HCT116 (cell line): ENCODE data around the gene SLC38A8. TPM values are rescaled to one million over a fixed set of nuclear protein-coding genes. Genes with fewer than 3 reads are reported as not detected.

Experiments used
- ATAC-seq: fragments of 200-7000 bp; cut with Tn5 transposase; 2 replicates; pipeline ENCODE4 v1.9.1; 2020; ENCODE audit warnings: mild to moderate bottlenecking, moderate library complexity
- BruUV-seq: library from RNA; stranded (reverse); fragments of 400-500 nt; replicated peaks from 2 replicates; lab custom pipeline; 2021; lab: Mats Ljungman, UMichigan
- CTCF ChIA-PET: fragments of 300-600 bp; sonication (Branson Sonifier 250); formaldehyde crosslinking; loops from one replicate; lab custom pipeline; 2021; ENCODE audit warnings: antibody characterized with exemption; lab: Charles Lee
- POLR2A ChIA-PET: fragments of 300-600, 350-600 bp; sonication (Branson Sonifier 250); formaldehyde crosslinking; loops from one replicate; lab custom pipeline; 2021; ENCODE audit warnings: antibody characterized with exemption; lab: Charles Lee
- RAD21 ChIA-PET, 2 experiments: fragments of 300-600 bp; sonication (Branson Sonifier 250); formaldehyde crosslinking; loops; one replicate each; lab custom pipeline; 2023; ENCODE audit warnings: low total read pairs in 2 of 2; ENCODE audit not compliant: uncharacterized antibody in 2 of 2, unreplicated experiment in 2 of 2, low non-redundant PET in 1 of 2; lab: Charles Lee
- DNase-seq: peaks from one replicate; pipeline ENCODE4 v3.0.0-alpha.2; 2010; ENCODE audit warnings: low read depth, low spot score
- H2AFZ ChIP-seq: fragments of 200-600 bp; shearing (Covaris generic), sonication (generic); 2 replicates; pipeline ENCODE4 v1.6.1; 2017; ENCODE audit warnings: low read depth, mixed run types, mixed read lengths, antibody characterized with exemption, low read length; ENCODE audit not compliant: poor library complexity, severe bottlenecking
- H3K27ac ChIP-seq: 2 replicates; pipeline ENCODE4 v1.5.1; 2012; ENCODE audit warnings: low read depth, low read length
- H3K27me3 ChIP-seq: fragments of 200-600 bp; sonication (generic); 2 replicates; pipeline ENCODE4 v1.6.1; 2016; ENCODE audit warnings: mixed run types, low read length, mixed read lengths; ENCODE audit not compliant: insufficient read depth
- H3K36me3 ChIP-seq, 2 experiments: fragments of 200-500 bp in 1 of 2; fragments of 200-600 bp in 1 of 2; sonication (Bioruptor generic) in 1 of 2; sonication (generic) in 1 of 2; 2 replicates each; pipeline versions ENCODE4 v1.5.1 to v1.6.1; 2014 to 2016; ENCODE audit warnings: low read length in 2 of 2, inconsistent platforms in 1 of 2, mixed read lengths in 1 of 2, mixed run types in 1 of 2; ENCODE audit not compliant: insufficient read depth in 2 of 2, control insufficient read depth in 1 of 2
- H3K4me1 ChIP-seq, 2 experiments: fragments of 200-600 bp in 1 of 2; sonication (generic) in 1 of 2; 2 replicates each; pipeline versions ENCODE4 v1.5.1 to v1.6.1; 2012 to 2017; ENCODE audit warnings: low read length in 2 of 2, inconsistent platforms in 1 of 2, mild to moderate bottlenecking in 1 of 2, mixed read lengths in 1 of 2, mixed run types in 1 of 2, moderate library complexity in 1 of 2; ENCODE audit not compliant: insufficient read depth in 2 of 2, control insufficient read depth in 1 of 2
- H3K4me2 ChIP-seq: fragments of 200-600 bp; sonication (generic); 2 replicates; pipeline ENCODE4 v1.6.1; 2017; ENCODE audit warnings: mixed run types, low read length, mixed read lengths
- H3K4me3 ChIP-seq, 2 experiments: fragments of 200-600 bp in 1 of 2; sonication (generic) in 1 of 2; replicated peaks in 1 of 2; 2 replicates each; pipeline ENCODE4 v1.5.1; 2011 to 2016; ENCODE audit warnings: low read length in 2 of 2, control low read depth in 1 of 2, low read depth in 1 of 2, mild to moderate bottlenecking in 1 of 2, mixed read lengths in 1 of 2, mixed run types in 1 of 2
- H3K79me2 ChIP-seq: fragments of 200-600 bp; sonication (generic); 2 replicates; pipeline ENCODE4 v1.6.1; 2017; ENCODE audit warnings: mild to moderate bottlenecking, mixed run types, low read length, moderate library complexity, mixed read lengths; ENCODE audit not compliant: insufficient read depth
- H3K9ac ChIP-seq: fragments of 200-600 bp; sonication (generic); 2 replicates; pipeline ENCODE4 v1.6.1; 2016; ENCODE audit warnings: low read length, mixed read lengths
- H3K9me2 ChIP-seq: fragments of 200-600 bp; sonication (generic), shearing (Covaris generic); 2 replicates; pipeline ENCODE4 v1.6.1; 2017; ENCODE audit warnings: mixed run types, mild to moderate bottlenecking, moderate library complexity; ENCODE audit not compliant: insufficient read depth
- H3K9me3 ChIP-seq, 2 experiments: fragments of 200-500 bp in 1 of 2; fragments of 200-600 bp in 1 of 2; sonication (Bioruptor generic) in 1 of 2; sonication (generic) in 1 of 2; 2 replicates each; pipeline ENCODE4 v1.6.1; 2014 to 2017; ENCODE audit warnings: low read length in 2 of 2, mixed read lengths in 2 of 2, inconsistent platforms in 1 of 2, low read depth in 1 of 2, mild to moderate bottlenecking in 1 of 2, mixed run types in 1 of 2, moderate library complexity in 1 of 2; ENCODE audit not compliant: control insufficient read depth in 1 of 2, insufficient read depth in 1 of 2
- H4K20me1 ChIP-seq: fragments of 200-600 bp; sonication (generic), shearing (Covaris generic); 2 replicates; pipeline ENCODE4 v1.6.1; 2017; ENCODE audit warnings: mixed run types, mild to moderate bottlenecking, moderate library complexity; ENCODE audit not compliant: insufficient read depth
- ATF3 ChIP-seq: IDR thresholded peaks from 2 replicates; pipeline ENCODE4 v1.6.1; 2012
- CBX3 ChIP-seq: IDR thresholded peaks from 2 replicates; pipeline ENCODE4 v1.6.1; 2012; ENCODE audit warnings: low read depth
- EZH2phosphoT487 ChIP-seq: fragments of 200-600 bp; IDR thresholded peaks from 2 replicates; pipeline ENCODE4 v1.6.1; 2018; ENCODE audit warnings: antibody characterized with exemption, borderline replicate concordance
- JUND ChIP-seq: IDR thresholded peaks from 2 replicates; pipeline ENCODE4 v1.6.1; 2012
- MAX ChIP-seq: IDR thresholded peaks from 2 replicates; pipeline ENCODE4 v1.6.1; 2012
- POLR2AphosphoS5 ChIP-seq: IDR thresholded peaks from 2 replicates; pipeline ENCODE4 v1.6.1; 2011; ENCODE audit warnings: mild to moderate bottlenecking, low read depth, low read length, moderate library complexity
- SIN3A ChIP-seq: IDR thresholded peaks from 2 replicates; pipeline ENCODE4 v1.6.1; 2012; ENCODE audit warnings: low read depth
- SP1 ChIP-seq: IDR thresholded peaks from 2 replicates; pipeline ENCODE4 v1.6.1; 2012; ENCODE audit warnings: low read depth
- TCF7L2 ChIP-seq: IDR thresholded peaks from 2 replicates; pipeline ENCODE4 v1.7.0; 2011; ENCODE audit warnings: borderline replicate concordance, inconsistent platforms; ENCODE audit not compliant: insufficient read depth, insufficient read length; ENCODE audit errors: extremely low read depth
- ZNF274 ChIP-seq: fragments of 200-500 bp; sonication (Bioruptor generic); IDR thresholded peaks from 2 replicates; pipeline ENCODE4 v1.6.1; 2014; ENCODE audit warnings: mild to moderate bottlenecking, low read depth, low read length, inconsistent platforms
- intact Hi-C: fragments of 100-400 bp; cut with micrococcal nuclease; formaldehyde crosslinking; loops from 2 replicates; pipeline ENCODE4 v1.10.0; 2022
- total RNA-seq: library from RNA; stranded (reverse); gene quantifications from one replicate; pipeline ENCODE4 v1.2.1, GENCODE V29; 2021; ENCODE audit not compliant: unreplicated experiment
- TF ChIP-seq, protein P1 (sequence below), 3 experiments: fragments of 200-600 bp in 1 of 3; sonication (generic) in 1 of 3; IDR thresholded peaks in 2 of 3; conservative IDR thresholded peaks in 1 of 3; 2 replicates each; pipeline ENCODE4 v1.5.1; 2012 to 2017; ENCODE audit warnings: low read depth in 2 of 3, low read length in 2 of 3, antibody characterized with exemption in 1 of 3, borderline replicate concordance in 1 of 3, control low read depth in 1 of 3, mild to moderate bottlenecking in 1 of 3, mixed read lengths in 1 of 3, mixed run types in 1 of 3, moderate library complexity in 1 of 3; ENCODE audit not compliant: insufficient read depth in 1 of 3
- TF ChIP-seq, protein P2 (sequence below): IDR thresholded peaks from 2 replicates; pipeline ENCODE4 v1.6.1; 2011; ENCODE audit warnings: mild to moderate bottlenecking, low read length, moderate library complexity; ENCODE audit not compliant: insufficient replicate concordance; ENCODE audit errors: extremely low read depth

SLC38A8 gene
- total RNA-seq, 1 experiment from 2014 or later = not detected

GRCh38 chr16:84056933-84057332, 14.3 kb upstream of the SLC38A8 start:
- Histone ChIP-seq H3K9ac (no peak overlapping the region), H3K9me3 (no peaks in the 10 kb centered on the region), H4K20me1 (no peaks in the 10 kb centered on the region), H3K4me2 (no peak overlapping the region), H3K27ac (no peak overlapping the region), H3K27me3 (no peaks in the 10 kb centered on the region), H3K4me3 (no peak overlapping the region), H3K4me1 (no peaks in the 10 kb centered on the region), H3K36me3 (peaks cover 34 to 57% of the 10 kb centered on the region in 2 experiments), H3K79me2 (no peaks in the 10 kb centered on the region), H3K9me2 (no peaks in the 10 kb centered on the region), H2AFZ (no peak overlapping the region)
- TF ChIP-seq JUND (no peak), SIN3A (no peak), ATF3 (no peak), MAX (no peak), TCF7L2 (no peak), SP1 (no peak), CBX3 (no peak), EZH2phosphoT487 (no peak), POLR2AphosphoS5 (no peak), ZNF274 (no peak)
- TF ChIP-seq, protein P1, sequence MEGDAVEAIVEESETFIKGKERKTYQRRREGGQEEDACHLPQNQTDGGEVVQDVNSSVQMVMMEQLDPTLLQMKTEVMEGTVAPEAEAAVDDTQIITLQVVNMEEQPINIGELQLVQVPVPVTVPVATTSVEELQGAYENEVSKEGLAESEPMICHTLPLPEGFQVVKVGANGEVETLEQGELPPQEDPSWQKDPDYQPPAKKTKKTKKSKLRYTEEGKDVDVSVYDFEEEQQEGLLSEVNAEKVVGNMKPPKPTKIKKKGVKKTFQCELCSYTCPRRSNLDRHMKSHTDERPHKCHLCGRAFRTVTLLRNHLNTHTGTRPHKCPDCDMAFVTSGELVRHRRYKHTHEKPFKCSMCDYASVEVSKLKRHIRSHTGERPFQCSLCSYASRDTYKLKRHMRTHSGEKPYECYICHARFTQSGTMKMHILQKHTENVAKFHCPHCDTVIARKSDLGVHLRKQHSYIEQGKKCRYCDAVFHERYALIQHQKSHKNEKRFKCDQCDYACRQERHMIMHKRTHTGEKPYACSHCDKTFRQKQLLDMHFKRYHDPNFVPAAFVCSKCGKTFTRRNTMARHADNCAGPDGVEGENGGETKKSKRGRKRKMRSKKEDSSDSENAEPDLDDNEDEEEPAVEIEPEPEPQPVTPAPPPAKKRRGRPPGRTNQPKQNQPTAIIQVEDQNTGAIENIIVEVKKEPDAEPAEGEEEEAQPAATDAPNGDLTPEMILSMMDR (IDR thresholded peaks at IDR 0.05 in 2 of 3, conservative IDR thresholded peaks at IDR 0.05 in 1 of 3; ENCODE audit: borderline replicate concordance in 1 of 3, insufficient read depth in 1 of 3, low read depth in 2 of 3, low read length in 2 of 3) = no peak
- TF ChIP-seq, protein P2, sequence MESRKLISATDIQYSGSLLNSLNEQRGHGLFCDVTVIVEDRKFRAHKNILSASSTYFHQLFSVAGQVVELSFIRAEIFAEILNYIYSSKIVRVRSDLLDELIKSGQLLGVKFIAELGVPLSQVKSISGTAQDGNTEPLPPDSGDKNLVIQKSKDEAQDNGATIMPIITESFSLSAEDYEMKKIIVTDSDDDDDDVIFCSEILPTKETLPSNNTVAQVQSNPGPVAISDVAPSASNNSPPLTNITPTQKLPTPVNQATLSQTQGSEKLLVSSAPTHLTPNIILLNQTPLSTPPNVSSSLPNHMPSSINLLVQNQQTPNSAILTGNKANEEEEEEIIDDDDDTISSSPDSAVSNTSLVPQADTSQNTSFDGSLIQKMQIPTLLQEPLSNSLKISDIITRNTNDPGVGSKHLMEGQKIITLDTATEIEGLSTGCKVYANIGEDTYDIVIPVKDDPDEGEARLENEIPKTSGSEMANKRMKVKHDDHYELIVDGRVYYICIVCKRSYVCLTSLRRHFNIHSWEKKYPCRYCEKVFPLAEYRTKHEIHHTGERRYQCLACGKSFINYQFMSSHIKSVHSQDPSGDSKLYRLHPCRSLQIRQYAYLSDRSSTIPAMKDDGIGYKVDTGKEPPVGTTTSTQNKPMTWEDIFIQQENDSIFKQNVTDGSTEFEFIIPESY = no peak
- ChIA-PET POLR2A (no interaction called here), CTCF (interaction anchor here (1.0 kb wide), 2 partner anchors 100 to 130 kb away, joined by 3 read pairs; partner anchors contain the start of gene TAF1C), RAD21 (interaction anchor here in 1 of 2 experiments (0.5 kb wide), 1 partner anchor 87 kb away, joined by 3 read pairs; no protein-coding TSS in a partner anchor)
- BruUV-seq = no TSS peak
- intact Hi-C loops = no loop called here
- DNase-seq (no peak), ATAC-seq (no peak)
